GM23338 (cell line): ENCODE measurements around the gene PTGDS. TPM values are rescaled to one million over a fixed set of nuclear protein-coding genes. Genes with fewer than 3 reads are reported as not detected.

Experiments used
- ATAC-seq: fragments of 200-7000 bp; cut with Tn5 transposase; 3 replicates; pipeline ENCODE4 v1.9.1; 2020
- DNase-seq: peaks from one replicate; pipeline ENCODE4 v3.0.0-alpha.2; 2015; ENCODE audit warnings: low spot score
- H2AFZ ChIP-seq: fragments of 200-600 bp; sonication (generic); 2 replicates; pipeline ENCODE4 v1.8.0; 2016; ENCODE audit warnings: antibody characterized with exemption, mild to moderate bottlenecking, moderate library complexity
- H3F3A ChIP-seq: fragments of 200-600 bp; sonication (generic); replicated peaks from 2 replicates; pipeline ENCODE4 v1.8.0; 2017; ENCODE audit warnings: antibody characterized with exemption, mixed run types, low read depth
- H3K27ac ChIP-seq: fragments of 200-600 bp; sonication (generic); 2 replicates; pipeline ENCODE4 v1.6.1; 2016; ENCODE audit warnings: low read depth
- H3K27me3 ChIP-seq: fragments of 200-600 bp; sonication (generic); 2 replicates; pipeline ENCODE4 v1.8.0; 2016; ENCODE audit warnings: mild to moderate bottlenecking, mixed run types, moderate library complexity; ENCODE audit not compliant: insufficient read depth
- H3K36me3 ChIP-seq: fragments of 200-600 bp; sonication (generic); 2 replicates; pipeline ENCODE4 v1.8.0; 2016; ENCODE audit warnings: mild to moderate bottlenecking; ENCODE audit not compliant: insufficient read depth
- H3K4me1 ChIP-seq: fragments of 200-600 bp; sonication (generic); 2 replicates; pipeline ENCODE4 v1.8.0; 2016; ENCODE audit warnings: mild to moderate bottlenecking, moderate library complexity; ENCODE audit not compliant: insufficient read depth
- H3K4me2 ChIP-seq: fragments of 200-600 bp; sonication (generic); 2 replicates; pipeline ENCODE4 v1.7.1; 2017; ENCODE audit warnings: mixed run types
- H3K4me3 ChIP-seq: fragments of 200-600 bp; sonication (generic); 2 replicates; pipeline ENCODE4 v1.6.1; 2016; ENCODE audit warnings: mixed run types
- H3K79me2 ChIP-seq: fragments of 200-600 bp; sonication (generic); replicated peaks from 2 replicates; pipeline ENCODE4 v1.8.0; 2017; ENCODE audit warnings: mild to moderate bottlenecking; ENCODE audit not compliant: insufficient read depth
- H3K9me2 ChIP-seq: fragments of 200-600 bp; sonication (generic); 2 replicates; pipeline ENCODE4 v1.8.0; 2017; ENCODE audit not compliant: insufficient read depth
- H4K20me1 ChIP-seq: fragments of 200-600 bp; sonication (generic); replicated peaks from 2 replicates; pipeline ENCODE4 v1.8.0; 2017; ENCODE audit warnings: mild to moderate bottlenecking; ENCODE audit not compliant: insufficient read depth
- H3K27ac Mint-ChIP-seq: 2 replicates; pipeline ENCODE4 v1.8.0; 2020; ENCODE audit warnings: inconsistent platforms, mild to moderate bottlenecking, moderate library complexity, mixed read lengths
- H3K27me3 Mint-ChIP-seq: 3 replicates; pipeline ENCODE4 v1.8.0; 2022; ENCODE audit warnings: low read depth, mild to moderate bottlenecking, moderate library complexity, mixed read lengths, inconsistent platforms; ENCODE audit not compliant: insufficient read depth, poor library complexity
- H3K36me3 Mint-ChIP-seq: 3 replicates; pipeline ENCODE4 v1.8.0; 2021; ENCODE audit warnings: low read depth, mild to moderate bottlenecking, inconsistent platforms, moderate library complexity, mixed read lengths
- H3K4me1 Mint-ChIP-seq: 3 replicates; pipeline ENCODE4 v1.8.0; 2020; ENCODE audit warnings: mild to moderate bottlenecking, inconsistent platforms, mixed read lengths
- H3K4me3 Mint-ChIP-seq: 3 replicates; pipeline ENCODE4 v1.8.0; 2021; ENCODE audit warnings: moderate library complexity, mild to moderate bottlenecking, inconsistent platforms, mixed read lengths
- H3K9me3 Mint-ChIP-seq: 3 replicates; pipeline ENCODE4 v1.8.0; 2020; ENCODE audit warnings: moderate library complexity, mild to moderate bottlenecking, inconsistent platforms, mixed read lengths
- CREB1 ChIP-seq: fragments of 250-450 bp; sonication (Bioruptor Pico); IDR thresholded peaks from 2 replicates; pipeline ENCODE4 v1.5.0; 2020; ENCODE audit warnings: low read depth, mild to moderate bottlenecking, moderate library complexity
- CTCF ChIP-seq, 2 experiments: fragments of 200-600 bp in 1 of 2; sonication (generic) in 1 of 2; conservative IDR thresholded peaks; 2 replicates each; pipeline versions ENCODE4 v1.5.1 to v1.6.1; 2016 to 2017; ENCODE audit warnings: antibody characterized with exemption in 2 of 2, low read depth in 2 of 2, mild to moderate bottlenecking in 2 of 2, moderate library complexity in 1 of 2
- ETS1 ChIP-seq: IDR thresholded peaks from 2 replicates; pipeline ENCODE4 v1.6.1; 2016; ENCODE audit warnings: antibody characterized with exemption
- EZH2 ChIP-seq: fragments of 200-600 bp; sonication (generic); IDR thresholded peaks from one replicate; pipeline ENCODE4 v1.8.0; 2017; ENCODE audit warnings: antibody characterized with exemption, mild to moderate bottlenecking, low read depth; ENCODE audit not compliant: unreplicated experiment
- EZH2phosphoT487 ChIP-seq: fragments of 200-600 bp; sonication (generic); IDR thresholded peaks from one replicate; pipeline ENCODE4 v1.8.1; 2018; ENCODE audit warnings: antibody characterized with exemption; ENCODE audit not compliant: unreplicated experiment
- JUNB ChIP-seq: IDR thresholded peaks from one replicate; pipeline ENCODE4 v1.6.1; 2016; ENCODE audit warnings: antibody characterized with exemption; ENCODE audit not compliant: unreplicated experiment
- NANOG ChIP-seq: IDR thresholded peaks from 2 replicates; pipeline ENCODE4 v1.6.1; 2016; ENCODE audit warnings: antibody characterized with exemption, borderline replicate concordance
- POLR2AphosphoS5 ChIP-seq: IDR thresholded peaks from 2 replicates; pipeline ENCODE4 v1.6.1; 2016; ENCODE audit warnings: antibody characterized with exemption, low read depth
- REST ChIP-seq: IDR thresholded peaks from one replicate; pipeline ENCODE4 v1.6.1; 2018; ENCODE audit warnings: antibody characterized with exemption; ENCODE audit not compliant: unreplicated experiment
- STAT1 ChIP-seq: IDR thresholded peaks from one replicate; pipeline ENCODE4 v1.6.1; 2016; ENCODE audit warnings: antibody characterized with exemption; ENCODE audit not compliant: unreplicated experiment
- ZNF114 ChIP-seq: fragments of 250-450 bp; sonication (Bioruptor Pico); IDR thresholded peaks from 2 replicates; pipeline ENCODE4 v1.5.0; 2020; ENCODE audit warnings: mild to moderate bottlenecking, moderate library complexity
- ZNF331 ChIP-seq: fragments of 250-450 bp; sonication (Bioruptor Pico); IDR thresholded peaks from 2 replicates; pipeline ENCODE4 v1.5.0; 2020; ENCODE audit warnings: low read depth, mild to moderate bottlenecking, moderate library complexity
- ZNF462 ChIP-seq: fragments of 250-450 bp; sonication (Bioruptor Pico); IDR thresholded peaks from 2 replicates; pipeline ENCODE4 v1.5.0; 2020; ENCODE audit warnings: mild to moderate bottlenecking, moderate library complexity
- polyA plus RNA-seq: library from polyadenylated mRNA; unstranded; fragments of >200 nt; fragmentation: Nextera tagmentation; extraction: Ambion mirVana; gene quantifications from 2 replicates; pipeline ENCODE4 v1.2.1, GENCODE V29; 2016
- total RNA-seq: library from RNA; depleted of rRNA; stranded (reverse); fragments of >200 nt; shearing (Covaris generic); gene quantifications from 2 replicates; pipeline ENCODE4 v1.2.3, GENCODE V29; 2014

Gene PTGDS
- total and polyA plus RNA-seq, 2 experiments from 2014 or later, result 1.9 to 3.1 TPM

GRCh38 chr9:136957901-136958300 is 19.4 kb upstream of the PTGDS start:
- no peaks in the 10 kb centered on the region for H3K27me3 ChIP-seq
- no peaks in the 10 kb centered on the region for H3K79me2 ChIP-seq
- H3K9me2 ChIP-seq, result 0 out of 2 replicates have a peak, but pooled peaks cover 6% of the 10 kb centered on the region
- peaks cover 4% of the 10 kb centered on the region; the same call in 2 of the 3 replicates for H3K9me3 Mint-ChIP-seq
- no peak for ATAC-seq
- no peaks in the 10 kb centered on the region for H4K20me1 ChIP-seq
- no peaks in the 10 kb centered on the region for H3K36me3 ChIP-seq
- H3K27me3 Mint-ChIP-seq, result peaks cover 6% of the 10 kb centered on the region
- no peak overlapping the region for H2AFZ ChIP-seq
- no peaks in the 10 kb centered on the region for H3F3A ChIP-seq
- no peaks in the 10 kb centered on the region; the same call in 2 of the 3 replicates for H3K4me1 Mint-ChIP-seq
- TF ChIP-seq ZNF114 (CRISPR knock-in tag) (no peak), NANOG (no peak), JUNB (no peak), POLR2AphosphoS5 (no peak), ZNF462 (CRISPR knock-in tag) (no peak), ZNF331 (CRISPR knock-in tag) (no peak), CREB1 (no peak), EZH2 (no peak), CTCF (conservative IDR thresholded peaks at IDR 0.05; ENCODE audit: low read depth in 2 of 2) (no peak), ETS1 (no peak), REST (no peak), EZH2phosphoT487 (no peak), STAT1 (no peak)
- no peak overlapping the region for H3K27ac Mint-ChIP-seq
- no peak overlapping the region for H3K4me3 Mint-ChIP-seq
- no peak for DNase-seq
- no peak overlapping the region for H3K4me2 ChIP-seq
- H3K4me1 ChIP-seq, result no peaks in the 10 kb centered on the region
- H3K36me3 Mint-ChIP-seq, result no peaks in the 10 kb centered on the region; the same call in 2 of the 3 replicates
- H3K27ac ChIP-seq, result no peak overlapping the region
- no peak overlapping the region for H3K4me3 ChIP-seq
